Measurements from ENCODE around the gene SCFD2. TPM values are rescaled to one million over a fixed set of nuclear protein-coding genes. Genes with fewer than 3 reads are reported as not detected.
A peak's percentile ranks its signal among the peaks of the same experiment; 100 is the strongest.

SCFD2 gene
- total RNA-seq, 1 experiment from 2014 or later, result 12.4 TPM

- TF ChIP-seq ATF6 (CRISPR knock-in tag; IDR thresholded peaks at IDR 0.05) (no peak), IRF1 (CRISPR knock-in tag; IDR thresholded peaks at IDR 0.05) (no peak), ZSCAN18 (CRISPR knock-in tag; IDR thresholded peaks at IDR 0.05) (no peak), TP53 (CRISPR knock-in tag; IDR thresholded peaks at IDR 0.05) (0 out of 2 replicates have a peak, but pooled peaks have one; percentile 37), HMGA2 (CRISPR knock-in tag; IDR thresholded peaks at IDR 0.05) (no peak), CTCF (IDR thresholded peaks at IDR 0.05) (no peak), ZNF532 (CRISPR knock-in tag; IDR thresholded peaks at IDR 0.05; ENCODE audit: borderline replicate concordance) (no peak), PREB (CRISPR knock-in tag; IDR thresholded peaks at IDR 0.05; ENCODE audit: borderline replicate concordance) (no peak), SOX15 (CRISPR knock-in tag; IDR thresholded peaks at IDR 0.05) (no peak), ATF1 (CRISPR knock-in tag; IDR thresholded peaks at IDR 0.05) (no peak), HMGXB4 (CRISPR knock-in tag; IDR thresholded peaks at IDR 0.05) (no peak), NR2C2 (CRISPR knock-in tag; IDR thresholded peaks at IDR 0.05) (0 out of 2 replicates have a peak, but pooled peaks have one; percentile 21), ZNF138 (CRISPR knock-in tag; conservative IDR thresholded peaks at IDR 0.05) (no peak), NFE2L1 (CRISPR knock-in tag; IDR thresholded peaks at IDR 0.05) (0 out of 2 replicates have a peak, but pooled peaks have one; percentile 57), PRRX2 (CRISPR knock-in tag; IDR thresholded peaks at IDR 0.05) (no peak), ZNF281 (CRISPR knock-in tag; IDR thresholded peaks at IDR 0.05) (no peak), ZBTB21 (CRISPR knock-in tag; IDR thresholded peaks at IDR 0.05; ENCODE audit: borderline replicate concordance) (peak; percentile 39; the same call in 1 of the 2 replicates), CREM (CRISPR knock-in tag; IDR thresholded peaks at IDR 0.05) (no peak), NFATC4 (CRISPR knock-in tag; IDR thresholded peaks at IDR 0.05) (no peak), ZNF219 (CRISPR knock-in tag; IDR thresholded peaks at IDR 0.05; ENCODE audit: borderline replicate concordance) (no peak), OVOL2 (CRISPR knock-in tag; IDR thresholded peaks at IDR 0.05; ENCODE audit: borderline replicate concordance) (no peak)
Observed at GRCh38 chr4:52861879-52862616, 503.8 kb downstream of the SCFD2 start, which contains the start of gene RASL11B (continued).

Data from WTC11 (cell line).